IMR-90 (cell line): ENCODE measurements around the gene FAXDC2. TPM values are rescaled to one million over a fixed set of nuclear protein-coding genes. Genes with fewer than 3 reads are reported as not detected.

ENCODE experiments used
- ATAC-seq: fragments of 200-7000 bp; cut with Tn5 transposase; 2 replicates; pipeline ENCODE4 v1.9.1; 2020; ENCODE audit warnings: low read depth, mild to moderate bottlenecking, moderate library complexity
- BruUV-seq: library from RNA; stranded (reverse); fragments of 400-500 nt; replicated peaks from 2 replicates; lab custom pipeline; 2021; lab: Mats Ljungman, UMichigan
- CTCF ChIA-PET: fragments of 300-600 bp; formaldehyde crosslinking; extraction: SDS; loops from one replicate; lab custom pipeline; 2021; ENCODE audit warnings: antibody characterized with exemption; lab: Yijun Ruan, JAX
- POLR2A ChIA-PET: fragments of 300-600 bp; sonication (Branson Sonifier 250); formaldehyde crosslinking; loops from one replicate; lab custom pipeline; 2022; ENCODE audit warnings: antibody characterized with exemption; ENCODE audit not compliant: unreplicated experiment; lab: Charles Lee
- DNase-seq: peaks from one replicate; pipeline ENCODE4 v3.0.0; 2013
- H2AFZ ChIP-seq: replicated peaks from 2 replicates; pipeline ENCODE3; 2013; ENCODE audit warnings: low read length, mild to moderate bottlenecking; ENCODE audit not compliant: poor library complexity
- H2AK5ac ChIP-seq: 2 replicates; pipeline ENCODE4 v1.6.1; 2013; ENCODE audit warnings: low read depth, low read length, inconsistent platforms
- H2AK9ac ChIP-seq: replicated peaks from 2 replicates; pipeline ENCODE3; 2013; ENCODE audit warnings: mild to moderate bottlenecking, low read depth, low read length, moderate library complexity; ENCODE audit not compliant: poor library complexity
- H2BK120ac ChIP-seq: 2 replicates; pipeline ENCODE4 v1.6.1; 2013; ENCODE audit warnings: low read depth, low read length, inconsistent platforms
- H2BK15ac ChIP-seq: 3 replicates; pipeline ENCODE4 v1.6.1; 2013; ENCODE audit warnings: low read depth, low read length, inconsistent platforms
- H2BK20ac ChIP-seq: 2 replicates; pipeline ENCODE4 v1.6.1; 2013; ENCODE audit warnings: low read depth, mild to moderate bottlenecking, inconsistent platforms, low read length, moderate library complexity
- H2BK5ac ChIP-seq: 2 replicates; pipeline ENCODE4 v1.6.1; 2013; ENCODE audit warnings: mild to moderate bottlenecking, low read depth, low read length, inconsistent platforms; ENCODE audit not compliant: poor library complexity, severe bottlenecking
- H3K14ac ChIP-seq: replicated peaks from 2 replicates; pipeline ENCODE4 v1.6.1; 2013; ENCODE audit warnings: low read depth, low read length, inconsistent platforms
- H3K18ac ChIP-seq: 2 replicates; pipeline ENCODE4 v1.6.1; 2013; ENCODE audit warnings: low read depth, low read length, control low read depth
- H3K23ac ChIP-seq: 2 replicates; pipeline ENCODE4 v1.6.1; 2013; ENCODE audit warnings: low read depth, low read length, inconsistent platforms
- H3K27ac ChIP-seq: 2 replicates; pipeline ENCODE4 v1.5.1; 2013; ENCODE audit warnings: mild to moderate bottlenecking, control low read depth, low read length; ENCODE audit not compliant: insufficient read depth
- H3K27me3 ChIP-seq: 2 replicates; pipeline ENCODE4 v1.6.1; 2013; ENCODE audit warnings: low read length; ENCODE audit not compliant: control insufficient read depth, insufficient read depth
- H3K36me3 ChIP-seq: 2 replicates; pipeline ENCODE4 v1.6.1; 2013; ENCODE audit warnings: low read length, mixed read lengths; ENCODE audit not compliant: control insufficient read depth, insufficient read depth
- H3K4ac ChIP-seq: 2 replicates; pipeline ENCODE4 v1.6.1; 2013; ENCODE audit warnings: low read depth, low read length, inconsistent platforms
- H3K4me1 ChIP-seq: 2 replicates; pipeline ENCODE4 v1.6.1; 2013; ENCODE audit warnings: low read length, mixed read lengths; ENCODE audit not compliant: control insufficient read depth, insufficient read depth
- H3K4me2 ChIP-seq: 2 replicates; pipeline ENCODE4 v1.6.1; 2013; ENCODE audit warnings: low read depth, mild to moderate bottlenecking, control low read depth, low read length, moderate library complexity
- H3K4me3 ChIP-seq: 2 replicates; pipeline ENCODE4 v1.5.1; 2013; ENCODE audit warnings: low read depth, mild to moderate bottlenecking, control low read depth, low read length, moderate library complexity; ENCODE audit not compliant: insufficient read depth
- H3K56ac ChIP-seq: 2 replicates; pipeline ENCODE4 v1.6.1; 2013; ENCODE audit warnings: low read length, inconsistent platforms; ENCODE audit not compliant: insufficient read depth; ENCODE audit errors: extremely low read depth
- H3K79me1 ChIP-seq, 2 experiments: 2 replicates each; pipeline ENCODE4 v1.6.1; 2013; ENCODE audit warnings: low read length in 2 of 2, inconsistent platforms in 1 of 2, low read depth in 1 of 2
- H3K9ac ChIP-seq: 2 replicates; pipeline ENCODE4 v1.6.1; 2013; ENCODE audit warnings: low read depth, low read length, control low read depth
- H3K9me1 ChIP-seq: 2 replicates; pipeline ENCODE4 v1.6.1; 2013; ENCODE audit warnings: low read length, inconsistent platforms; ENCODE audit not compliant: insufficient read depth
- H3K9me3 ChIP-seq: 2 replicates; pipeline ENCODE4 v1.6.1; 2013; ENCODE audit warnings: low read length; ENCODE audit not compliant: control insufficient read depth, insufficient read depth
- H4K20me1 ChIP-seq: 2 replicates; pipeline ENCODE4 v1.6.1; 2013; ENCODE audit warnings: low read length, inconsistent platforms; ENCODE audit not compliant: insufficient read depth
- H4K5ac ChIP-seq: 2 replicates; pipeline ENCODE4 v1.6.1; 2013; ENCODE audit warnings: mild to moderate bottlenecking, low read depth, low read length, control low read depth
- H4K8ac ChIP-seq, 2 experiments: 2 replicates each; pipeline ENCODE4 v1.6.1; 2013; ENCODE audit warnings: low read depth in 2 of 2, low read length in 2 of 2, control low read depth in 1 of 2, inconsistent platforms in 1 of 2
- H4K91ac ChIP-seq: 2 replicates; pipeline ENCODE4 v1.6.1; 2013; ENCODE audit warnings: low read depth, low read length, inconsistent platforms; ENCODE audit not compliant: insufficient read depth
- CEBPB ChIP-seq: IDR thresholded peaks from 2 replicates; pipeline ENCODE4 v1.6.1; 2012; ENCODE audit warnings: low read depth, low read length, improper control_type of control experiment
- ELK1 ChIP-seq: fragments of 150-350 bp; IDR thresholded peaks from 2 replicates; pipeline ENCODE4 v1.6.1; 2016; ENCODE audit warnings: low read depth, mild to moderate bottlenecking, low read length, moderate library complexity, borderline replicate concordance
- FOS ChIP-seq: fragments of 150-350 bp; IDR thresholded peaks from 2 replicates; pipeline ENCODE4 v1.6.1; 2016; ENCODE audit warnings: low read depth, low read length
- MAFK ChIP-seq: IDR thresholded peaks from 2 replicates; pipeline ENCODE4 v1.6.1; 2012; ENCODE audit warnings: low read depth, low read length, improper control_type of control experiment
- POLR2A ChIP-seq: IDR thresholded peaks from 2 replicates; pipeline ENCODE4 v1.6.1; 2012; ENCODE audit warnings: mild to moderate bottlenecking, low read depth, low read length
- RFX5 ChIP-seq: IDR thresholded peaks from 2 replicates; pipeline ENCODE4 v1.8.0; 2012; ENCODE audit warnings: low read depth, mild to moderate bottlenecking, low read length, moderate library complexity
- USF2 ChIP-seq: fragments of 150-350 bp; IDR thresholded peaks from 2 replicates; pipeline ENCODE4 v1.6.1; 2017; ENCODE audit warnings: mild to moderate bottlenecking, antibody characterized with exemption, low read length, low read depth
- WGBS, 2 experiments: methylation state at CpG; one replicate each; pipeline versions ENCODE4 v1.1.5 to v1.1.7; 2013; ENCODE audit warnings: missing lambda C conversion rate in 2 of 2; ENCODE audit not compliant: insufficient read length in 1 of 2; ENCODE audit errors: extremely low coverage in 2 of 2; 5-methylcytosine and 5-hydroxymethylcytosine counted together
- dilution Hi-C: fragments of 300-500 bp; cut with HindIII; formaldehyde crosslinking; loops from one replicate; pipeline ENCODE4 v1.14.3; 2018; ENCODE audit warnings: low sequenced_read_pairs; ENCODE audit not compliant: unreplicated experiment
- in situ Hi-C: fragments of 300-500 bp; cut with MboI; formaldehyde crosslinking; loops from 3 replicates; pipeline ENCODE4 v1.14.3; 2019; ENCODE audit warnings: low sequenced_read_pairs, inconsistent platforms, mixed read lengths
- intact Hi-C: fragments of 100-400 bp; cut with micrococcal nuclease; formaldehyde crosslinking; loops from 2 replicates; pipeline ENCODE4 v1.10.0; 2022
- polyA plus RNA-seq, 3 experiments: library from polyadenylated mRNA; depleted of rRNA; stranded (reverse); fragments of >200 nt; gene quantifications; 2 replicates each; pipeline ENCODE4 v1.2.3, GENCODE V29; 2012; ENCODE audit warnings: low replicate concordance in 1 of 3
- total RNA-seq: library from RNA; depleted of rRNA; stranded (reverse); fragments of >200 nt; gene quantifications from 2 replicates; pipeline ENCODE4 v1.2.3, GENCODE V29; 2012

Gene FAXDC2
- total and polyA plus RNA-seq, 2 of the 4 experiments (the other 2 are of a cell fraction): 4.3 to 8.9 TPM

GRCh38 chr5:154893381-154893780, 43.0 kb upstream of the FAXDC2 start:
- TF ChIP-seq RFX5: no peak
- TF ChIP-seq CEBPB: no peak
- no peak for TF ChIP-seq USF2
- no peak for TF ChIP-seq POLR2A
- no peak for TF ChIP-seq ELK1
- TF ChIP-seq FOS: no peak
- TF ChIP-seq MAFK: no peak
- Histone ChIP-seq H2AK9ac (no peak overlapping the region), H3K27me3 (no peaks in the 10 kb centered on the region), H3K56ac (no peak overlapping the region), H2BK15ac (no peak overlapping the region), H2BK120ac (no peak overlapping the region), H3K14ac (no peak overlapping the region), H4K91ac (no peak overlapping the region), H4K20me1 (no peaks in the 10 kb centered on the region), H3K36me3 (peaks cover 46% of the 10 kb centered on the region), H3K27ac (no peak overlapping the region), H2AK5ac (no peak overlapping the region), H3K9me3 (no peaks in the 10 kb centered on the region), H3K79me1 (no peaks in the 10 kb centered on the region), H3K4me1 (no peaks in the 10 kb centered on the region), H3K4me3 (no peak overlapping the region), H3K18ac (no peak overlapping the region), H2BK20ac (no peak overlapping the region), H3K4me2 (no peak overlapping the region), H3K4ac (no peak overlapping the region), H4K8ac (no peak overlapping the region), H2BK5ac (no peak overlapping the region), H4K5ac (no peak overlapping the region), H3K23ac (no peak overlapping the region), H2AFZ (no peak overlapping the region), H3K9me1 (no peaks in the 10 kb centered on the region; the same call in 1 of the 2 replicates), H3K9ac (no peak overlapping the region)
- DNase-seq: no peak
- WGBS, 2 experiments: no CpG with 5 or more reads among the region's 5 CpGs
- ATAC-seq: no peak
- ChIA-PET CTCF (no interaction called here), POLR2A (no interaction called here)
- BruUV-seq: no TSS peak
- intact Hi-C loops: no loop called here
- dilution Hi-C loops: no loop called here
- in situ Hi-C loops: no loop called here
